Motor neuron (in vitro differentiated cells): ENCODE measurements around the gene SELENOO. TPM values are rescaled to one million over a fixed set of nuclear protein-coding genes. Genes with fewer than 3 reads are reported as not detected.

Experiments
- ATAC-seq, 8 experiments: fragments of 200-7000 bp; cut with Tn5 transposase; replicated peaks in 6 of 8; 2 replicates each; pipeline ENCODE4 v1.8.0; 2021; ENCODE audit warnings: mild to moderate bottlenecking in 8 of 8, moderate library complexity in 8 of 8
- H3K27ac ChIP-seq, 2 donors: fragments of 250-450 bp; sonication (Bioruptor Pico); 2 replicates each; pipeline ENCODE4 v1.9.0; 2021; ENCODE audit warnings: antibody characterized with exemption in 2 of 2, mild to moderate bottlenecking in 2 of 2, moderate library complexity in 1 of 2
- H3K4me1 ChIP-seq, 2 donors: fragments of 250-450 bp; sonication (Bioruptor Pico); replicated peaks in 1 of 2; 2 replicates each; pipeline ENCODE4 v1.6.1; 2021; ENCODE audit warnings: antibody characterized with exemption in 2 of 2, mild to moderate bottlenecking in 2 of 2, moderate library complexity in 1 of 2
- H3K4me3 ChIP-seq, 5 donors: fragments of 250-450 bp; sonication (Bioruptor Pico); 2 replicates each; pipeline ENCODE4 v1.9.0; 2021; ENCODE audit warnings: antibody characterized with exemption in 5 of 5, mild to moderate bottlenecking in 5 of 5, moderate library complexity in 4 of 5
- WGBS, 10 experiments: fragments of 450-650 bp; shearing (Covaris generic); methylation state at CpG; one replicate each; pipeline ENCODE4 v1.0.0; 2022; 5-methylcytosine and 5-hydroxymethylcytosine counted together
- in situ Hi-C, 9 experiments: fragments of 400-800 bp; cut with MboI; loops; one replicate each; pipeline ENCODE4 v1.15.0; 2021; ENCODE audit warnings: low sequenced_read_pairs in 9 of 9, low pct_unique_long_range_greater_than_20kb in 2 of 9; ENCODE audit not compliant: unreplicated experiment in 9 of 9
- total RNA-seq, 8 experiments: library from RNA; unstranded; fragments of 300-600 nt; gene quantifications; 2 replicates each; pipeline versions ENCODE4 v1.2.3 to v1.2.4, GENCODE V29; 2022

Gene SELENOO
- total RNA-seq, 8 experiments from 2014 or later = 7.5 to 32.8 (median 11.2) TPM

- Histone ChIP-seq H3K4me3 (peak overlapping the region in 1 of 5 donors; percentile 12), H3K4me1 (peaks cover 36 to 40% of the 10 kb centered on the region in 2 donors), H3K27ac (peak overlapping the region; percentile 64 to 72)
- in situ Hi-C loops = no loop called here
- 100% methylated on average over 4 of the region's 29 CpGs; no CpG with 5 or more reads in 9 of the 10 experiments for WGBS, 10 experiments
- ATAC-seq = no peak
These were observed 47.6 kb downstream of the SELENOO start for GRCh38 chr22:50248196-50249081.

GRCh38 chr22:50249341-50250248 lies 48.8 kb downstream of the SELENOO start:
- 20 to 100% methylated on average over 1 to 5 of the region's 32 CpGs; no CpG with 5 or more reads in 8 of the 10 experiments for WGBS, 10 experiments
- ATAC-seq = no peak
- H3K4me3 ChIP-seq = peak overlapping the region in 2 of 5 donors; percentile 46 to 48
- H3K4me1 ChIP-seq = peaks cover 36 to 40% of the 10 kb centered on the region in 2 donors
- in situ Hi-C loops = no loop called here
- H3K27ac ChIP-seq = peak overlapping the region in 1 of 2 donors; percentile 76

GRCh38 chr22:50250249-50250554 lies 49.4 kb downstream of the SELENOO start:
- no peak for ATAC-seq
- no CpG with 5 or more reads among the region's 11 CpGs for WGBS, 10 experiments
- Histone ChIP-seq H3K4me1 (peaks cover 36 to 40% of the 10 kb centered on the region in 2 donors), H3K27ac (peak overlapping the region in 1 of 2 donors; percentile 76), H3K4me3 (peak overlapping the region; percentile 40 to 50 (median 46))
- in situ Hi-C loops = no loop called here

GRCh38 chr22:50250555-50251476 lies 50.0 kb downstream of the SELENOO start, which contains the start of gene HDAC10:
Gene HDAC10, minus strand, starts transcription at chr22:50251265. Its CDS starts 233 bp downstream, at chr22:50251032.
- in situ Hi-C loops = no loop called here
- H3K4me1 ChIP-seq = peaks cover 32 to 37% of the 10 kb centered on the region in 2 donors
- H3K4me3 ChIP-seq = peak within 1 kb of the TSS; percentile 40 to 50 (median 46)
- peak within 1 kb of the TSS; percentile 71 to 76 for H3K27ac ChIP-seq
- ATAC-seq = peak; percentile 55 to 85 (median 66)
- no CpG with 5 or more reads among the region's 81 CpGs for WGBS, 10 experiments

GRCh38 chr22:50251477-50252081 lies 50.8 kb downstream of the SELENOO start:
- peak overlapping the region; percentile 40 to 50 (median 46) for H3K4me3 ChIP-seq
- in situ Hi-C loops = no loop called here
- ATAC-seq = peak in 3 of 8 experiments; percentile 1 to 2 (median 1)
- H3K4me1 ChIP-seq = peaks cover 30 to 34% of the 10 kb centered on the region in 2 donors
- 0 to 6% methylated on average over 1 to 3 of the region's 36 CpGs; no CpG with 5 or more reads in 8 of the 10 experiments for WGBS, 10 experiments
- H3K27ac ChIP-seq = peak overlapping the region; percentile 65 to 76

- Histone ChIP-seq H3K4me1 (peaks cover 30 to 34% of the 10 kb centered on the region in 2 donors), H3K27ac (peak overlapping the region in 1 of 2 donors; percentile 76), H3K4me3 (no peak overlapping the region)
- WGBS, 10 experiments = 30 to 80% (median 70%) methylated on average over 1 to 8 of the region's 25 CpGs; no CpG with 5 or more reads in 6 of the 10 experiments
- in situ Hi-C loops = no loop called here
- ATAC-seq = peak; percentile 12 to 53 (median 39)
These were observed 51.6 kb downstream of the SELENOO start for GRCh38 chr22:50252082-50253045.

GRCh38 chr22:50253046-50253915 lies 52.5 kb downstream of the SELENOO start:
- in situ Hi-C loops = no loop called here
- Histone ChIP-seq H3K27ac (no peak overlapping the region), H3K4me1 (peaks cover 21 to 26% of the 10 kb centered on the region in 2 donors), H3K4me3 (no peak overlapping the region)
- 4 to 93% (median 80%) methylated on average over 1 to 4 of the region's 22 CpGs; no CpG with 5 or more reads in 5 of the 10 experiments for WGBS, 10 experiments
- peak in 2 of 8 experiments; percentile 4 to 13 for ATAC-seq

- in situ Hi-C loops = no loop called here
- ATAC-seq = no peak
- Histone ChIP-seq H3K4me3 (no peak overlapping the region), H3K27ac (no peak overlapping the region), H3K4me1 (peaks cover 20 to 22% of the 10 kb centered on the region in 2 donors)
- 10 to 83% (median 33%) methylated on average over 2 of the region's 8 CpGs; no CpG with 5 or more reads in 6 of the 10 experiments for WGBS, 10 experiments
These were observed 53.1 kb downstream of the SELENOO start for GRCh38 chr22:50253941-50254340.

GRCh38 chr22:50255099-50255498 lies 54.3 kb downstream of the SELENOO start:
- WGBS, 10 experiments = 0 to 100% (median 85%) methylated on average over 1 to 7 of the region's 19 CpGs; no CpG with 5 or more reads in 6 of the 10 experiments
- in situ Hi-C loops = no loop called here
- Histone ChIP-seq H3K27ac (no peak overlapping the region), H3K4me1 (peaks cover 22 to 25% of the 10 kb centered on the region in 2 donors), H3K4me3 (no peak overlapping the region)
- no peak for ATAC-seq

GRCh38 chr22:50255607-50256006 lies 54.8 kb downstream of the SELENOO start:
- H3K4me1 ChIP-seq = peaks cover 22 to 25% of the 10 kb centered on the region in 2 donors
- no peak overlapping the region for H3K4me3 ChIP-seq
- no peak overlapping the region for H3K27ac ChIP-seq
- WGBS, 10 experiments = no CpG with 5 or more reads among the region's 17 CpGs
- no peak for ATAC-seq
- in situ Hi-C loops = no loop called here
